HG02678 (cell line): ENCODE data around the gene PHF1.
A peak's percentile ranks its signal among the peaks of the same experiment; 100 is the strongest.

Source experiments
- ATAC-seq: cut with Tn5 transposase; IDR thresholded peaks from one replicate; pipeline ENCODE4 v1.9.1; 2021; ENCODE audit warnings: mild to moderate bottlenecking, moderate library complexity; ENCODE audit not compliant: unreplicated experiment

PHF1 gene

GRCh38 chr6:33453393-33454008, 42.7 kb downstream of the PHF1 start:
- ATAC-seq, result no peak

- ATAC-seq, result peak; percentile 99
These were observed 43.5 kb downstream of the PHF1 start, which contains the start of gene ZBTB9 for GRCh38 chr6:33454009-33454946. Gene ZBTB9 (plus strand): TSS chr6:33454576. CDS start chr6:33455101, 525 bp downstream.

GRCh38 chr6:33455051-33455450, 44.2 kb downstream of the PHF1 start:
- ATAC-seq, result no peak

- no peak for ATAC-seq
These were observed 45.3 kb downstream of the PHF1 start for GRCh38 chr6:33456156-33456555.

GRCh38 chr6:33458676-33459075, 47.9 kb downstream of the PHF1 start:
- ATAC-seq, result no peak

- ATAC-seq, result no peak
These were observed 48.4 kb downstream of the PHF1 start for GRCh38 chr6:33459226-33459625.
